ENCODE measurements around the gene PLAU.
"Not testable (repeated sequence)": the region's sequence is repeated elsewhere in the genome, so short reads cannot be mapped to it uniquely, and the experiment has no call there.

Gene PLAU

GRCh38 chr10:73897693-73898092 is 13.2 kb upstream of the PLAU start:
- no peak overlapping the region for H3K4me3 ChIP-seq (ENCODE audit: low read depth, low read length)

GRCh38 chr10:73898730-73899410 is 12.1 kb upstream of the PLAU start:
- no peak overlapping the region for H3K4me3 ChIP-seq (ENCODE audit: low read depth, low read length)

- no peak overlapping the region for H3K4me3 ChIP-seq (ENCODE audit: low read depth, low read length)
Measured at GRCh38 chr10:73899423-73899822, 11.5 kb upstream of the PLAU start.

GRCh38 chr10:73900064-73900463 is 10.9 kb upstream of the PLAU start:
- H3K4me3 ChIP-seq (ENCODE audit: low read depth, low read length) = no peak overlapping the region

- no peak overlapping the region for H3K4me3 ChIP-seq (ENCODE audit: low read depth, low read length)
Measured at GRCh38 chr10:73901261-73901660, 9.7 kb upstream of the PLAU start.

- no peak overlapping the region for H3K4me3 ChIP-seq (ENCODE audit: low read depth, low read length)
Measured at GRCh38 chr10:73902351-73902750, 8.6 kb upstream of the PLAU start.

GRCh38 chr10:73905256-73906020 is 5.5 kb upstream of the PLAU start:
- no peak overlapping the region for H3K4me3 ChIP-seq (ENCODE audit: low read depth, low read length)

- H3K4me3 ChIP-seq (ENCODE audit: low read depth, low read length) = no peak overlapping the region
Measured at GRCh38 chr10:73906524-73907447, 4.1 kb upstream of the PLAU start.

GRCh38 chr10:73907841-73908517 is 3.0 kb upstream of the PLAU start:
- no peak overlapping the region for H3K4me3 ChIP-seq (ENCODE audit: low read depth, low read length)

- no peak overlapping the region for H3K4me3 ChIP-seq (ENCODE audit: low read depth, low read length)
Measured at GRCh38 chr10:73908853-73909539, 1.9 kb upstream of the PLAU start.

- H3K4me3 ChIP-seq (ENCODE audit: low read depth, low read length) = no peak overlapping the region
Measured at GRCh38 chr10:73909540-73910115, 1.3 kb upstream of the PLAU start.

- peak overlapping the region; percentile 47 for H3K4me3 ChIP-seq (ENCODE audit: low read depth, low read length)
Measured at GRCh38 chr10:73910401-73910763, 550 bp upstream of the PLAU start.

- peak overlapping the region; percentile 47 for H3K4me3 ChIP-seq (ENCODE audit: low read depth, low read length)
Measured at GRCh38 chr10:73911553-73912004, 647 bp downstream of the PLAU start.

- H3K4me3 ChIP-seq (ENCODE audit: low read depth, low read length) = no peak overlapping the region
Measured at GRCh38 chr10:73914036-73914435, 3.1 kb downstream of the PLAU start.

- H3K4me3 ChIP-seq (ENCODE audit: low read depth, low read length) = no peak overlapping the region
Measured at GRCh38 chr10:73915206-73915851, 4.4 kb downstream of the PLAU start.

- no peak overlapping the region for H3K4me3 ChIP-seq (ENCODE audit: low read depth, low read length)
Measured at GRCh38 chr10:73916761-73917470, 6.0 kb downstream of the PLAU start.

- no peak overlapping the region for H3K4me3 ChIP-seq (ENCODE audit: low read depth, low read length)
Measured at GRCh38 chr10:73917566-73918305, 6.8 kb downstream of the PLAU start.

GRCh38 chr10:73919481-73919880 is 8.5 kb downstream of the PLAU start:
- not testable (repeated sequence) for H3K4me3 ChIP-seq (ENCODE audit: low read depth, low read length)
